KMS-11 (cell line): ENCODE data around the gene HES4.

Experiments used
- H2AFZ ChIP-seq: fragments of 200-600 bp; sonication (generic); 2 replicates; pipeline ENCODE4 v1.6.1; 2016; ENCODE audit warnings: antibody characterized with exemption, mixed run types, low read depth
- H3K27ac ChIP-seq: fragments of 200-600 bp; sonication (generic); 2 replicates; pipeline ENCODE4 v1.6.1; 2016; ENCODE audit warnings: mild to moderate bottlenecking, mixed run types
- H3K27me3 ChIP-seq: fragments of 200-600 bp; sonication (generic); 2 replicates; pipeline ENCODE4 v1.6.1; 2017; ENCODE audit warnings: mild to moderate bottlenecking, low read depth, mixed run types, moderate library complexity; ENCODE audit not compliant: insufficient read depth
- H3K36me3 ChIP-seq: fragments of 200-600 bp; sonication (generic); 2 replicates; pipeline ENCODE4 v1.6.1; 2017; ENCODE audit warnings: mild to moderate bottlenecking, mixed run types; ENCODE audit not compliant: insufficient read depth
- H3K4me1 ChIP-seq: fragments of 200-600 bp; sonication (generic); 2 replicates; pipeline ENCODE4 v1.6.1; 2016; ENCODE audit warnings: mild to moderate bottlenecking, low read depth, mixed run types; ENCODE audit not compliant: poor library complexity, severe bottlenecking
- H3K4me2 ChIP-seq: fragments of 200-600 bp; sonication (generic); 2 replicates; pipeline ENCODE4 v1.7.0; 2016; ENCODE audit warnings: mild to moderate bottlenecking, mixed run types
- H3K4me3 ChIP-seq: fragments of 200-600 bp; sonication (generic); IDR thresholded peaks from 2 replicates; pipeline ENCODE4 v1.6.1; 2017; ENCODE audit warnings: low read depth, low read length, mixed read lengths; ENCODE audit not compliant: insufficient read depth
- H3K79me2 ChIP-seq: fragments of 200-600 bp; sonication (generic); 2 replicates; pipeline ENCODE4 v1.6.1; 2016; ENCODE audit warnings: low read depth, mixed run types; ENCODE audit not compliant: insufficient read depth
- H3K9ac ChIP-seq: fragments of 200-600 bp; sonication (generic); 2 replicates; pipeline ENCODE4 v1.6.1; 2016; ENCODE audit warnings: mild to moderate bottlenecking, mixed run types
- H4K20me1 ChIP-seq: fragments of 200-600 bp; sonication (generic); 2 replicates; pipeline ENCODE4 v1.6.1; 2016; ENCODE audit warnings: mild to moderate bottlenecking, mixed run types; ENCODE audit not compliant: insufficient read depth
- TF ChIP-seq, protein P1 (sequence below): fragments of 200-600 bp; sonication (generic); conservative IDR thresholded peaks from 2 replicates; pipeline ENCODE4 v1.6.1; 2017; ENCODE audit warnings: low read depth, mild to moderate bottlenecking, antibody characterized with exemption, low read length, moderate library complexity, mixed read lengths

Gene HES4

DNA sequence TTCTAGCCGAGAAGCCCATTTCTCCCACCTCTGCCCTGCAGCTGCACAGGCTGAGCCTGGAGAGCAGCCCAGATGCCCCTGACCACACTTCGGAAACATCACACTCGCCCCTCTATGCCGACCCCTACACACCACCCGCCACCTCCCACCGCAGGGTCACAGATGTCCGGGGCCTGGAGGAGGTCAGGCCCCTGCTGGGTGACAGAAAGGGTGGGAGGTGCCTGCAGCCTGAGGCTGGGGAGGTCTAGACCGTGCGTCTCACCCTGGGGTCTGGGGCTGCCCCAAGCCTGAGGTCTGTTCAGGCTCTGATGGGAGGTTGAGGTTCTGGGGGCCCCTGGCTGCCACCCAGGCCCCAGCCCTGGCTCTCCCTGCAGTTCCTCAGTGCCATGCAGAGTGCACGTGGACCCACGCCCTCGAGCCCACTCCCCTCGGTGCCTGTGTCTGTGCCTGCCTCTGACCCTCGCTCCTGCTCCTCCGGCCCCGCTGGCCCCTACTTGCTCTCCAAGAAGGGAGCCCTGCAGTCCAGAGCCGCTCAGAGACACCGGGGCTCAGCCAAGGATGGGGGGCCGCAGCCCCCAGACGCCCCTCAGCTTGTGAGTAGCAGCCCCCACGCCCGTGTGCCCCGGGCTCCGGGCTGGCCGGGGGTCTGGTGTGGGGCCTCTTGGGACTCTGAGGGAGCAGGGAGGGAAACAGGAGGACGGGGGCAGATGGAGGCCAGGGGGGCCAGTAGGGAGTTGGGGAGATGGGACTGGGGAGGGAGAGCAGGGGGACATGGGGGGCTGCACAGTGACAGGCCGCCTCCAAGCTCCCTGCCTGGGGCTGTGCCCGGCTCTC lies 26.2 kb downstream of the HES4 start:
- H3K36me3 ChIP-seq = no peaks in the 10 kb centered on the region
- H3K9ac ChIP-seq = no peak overlapping the region
- no peaks in the 10 kb centered on the region for H4K20me1 ChIP-seq
- H2AFZ ChIP-seq = no peak overlapping the region
- no peak overlapping the region for H3K27ac ChIP-seq
- peaks cover 26% of the 10 kb centered on the region for H3K27me3 ChIP-seq
- no peak overlapping the region for H3K4me3 ChIP-seq
- H3K4me2 ChIP-seq = no peak overlapping the region
- no peaks in the 10 kb centered on the region for H3K79me2 ChIP-seq
- TF ChIP-seq, protein P1, sequence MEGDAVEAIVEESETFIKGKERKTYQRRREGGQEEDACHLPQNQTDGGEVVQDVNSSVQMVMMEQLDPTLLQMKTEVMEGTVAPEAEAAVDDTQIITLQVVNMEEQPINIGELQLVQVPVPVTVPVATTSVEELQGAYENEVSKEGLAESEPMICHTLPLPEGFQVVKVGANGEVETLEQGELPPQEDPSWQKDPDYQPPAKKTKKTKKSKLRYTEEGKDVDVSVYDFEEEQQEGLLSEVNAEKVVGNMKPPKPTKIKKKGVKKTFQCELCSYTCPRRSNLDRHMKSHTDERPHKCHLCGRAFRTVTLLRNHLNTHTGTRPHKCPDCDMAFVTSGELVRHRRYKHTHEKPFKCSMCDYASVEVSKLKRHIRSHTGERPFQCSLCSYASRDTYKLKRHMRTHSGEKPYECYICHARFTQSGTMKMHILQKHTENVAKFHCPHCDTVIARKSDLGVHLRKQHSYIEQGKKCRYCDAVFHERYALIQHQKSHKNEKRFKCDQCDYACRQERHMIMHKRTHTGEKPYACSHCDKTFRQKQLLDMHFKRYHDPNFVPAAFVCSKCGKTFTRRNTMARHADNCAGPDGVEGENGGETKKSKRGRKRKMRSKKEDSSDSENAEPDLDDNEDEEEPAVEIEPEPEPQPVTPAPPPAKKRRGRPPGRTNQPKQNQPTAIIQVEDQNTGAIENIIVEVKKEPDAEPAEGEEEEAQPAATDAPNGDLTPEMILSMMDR = no peak
- peaks cover 13% of the 10 kb centered on the region for H3K4me1 ChIP-seq

DNA sequence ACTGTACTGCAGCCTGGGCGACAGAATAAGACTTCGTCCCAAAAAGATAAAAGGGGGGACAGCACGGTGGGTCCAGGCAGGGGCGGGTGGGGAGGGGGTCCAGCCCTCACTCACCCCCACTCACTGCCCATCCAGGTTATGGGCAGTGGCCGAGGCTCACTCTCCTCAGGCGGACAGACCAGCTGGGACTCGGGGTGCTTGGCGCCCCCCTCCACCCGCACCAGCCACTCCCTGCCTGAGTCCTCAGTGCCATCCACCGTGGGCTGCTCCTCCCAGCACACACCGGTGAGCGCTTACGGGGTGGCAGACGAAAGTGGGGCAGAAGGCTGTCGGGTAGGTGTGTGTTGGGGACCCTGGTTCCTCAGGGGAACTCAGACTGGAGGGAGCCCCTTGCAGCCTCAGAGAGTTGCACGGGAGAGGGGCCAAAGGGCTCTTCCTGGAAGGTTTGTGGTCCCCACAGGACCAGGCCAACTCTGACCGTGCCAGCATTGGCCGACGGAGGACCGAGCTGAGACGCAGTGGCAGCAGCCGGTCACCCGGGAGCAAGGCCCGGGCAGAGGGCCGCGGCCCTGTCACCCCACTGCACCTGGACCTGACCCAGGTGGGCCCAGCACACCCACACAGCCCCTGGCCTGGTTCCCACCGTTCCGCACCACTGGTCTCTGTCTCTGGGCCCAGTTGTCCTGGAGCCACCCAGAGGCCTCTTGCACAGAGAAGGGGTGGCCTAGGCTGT lies 27.0 kb downstream of the HES4 start:
- Histone ChIP-seq H3K4me3 (no peak overlapping the region), H3K4me2 (no peak overlapping the region), H3K4me1 (peaks cover 13% of the 10 kb centered on the region), H2AFZ (no peak overlapping the region), H3K27ac (no peak overlapping the region), H3K9ac (no peak overlapping the region), H3K27me3 (peaks cover 19% of the 10 kb centered on the region; the same call in 1 of the 2 replicates), H3K36me3 (no peaks in the 10 kb centered on the region), H4K20me1 (no peaks in the 10 kb centered on the region), H3K79me2 (no peaks in the 10 kb centered on the region)
- TF ChIP-seq, protein P1 = no peak

DNA sequence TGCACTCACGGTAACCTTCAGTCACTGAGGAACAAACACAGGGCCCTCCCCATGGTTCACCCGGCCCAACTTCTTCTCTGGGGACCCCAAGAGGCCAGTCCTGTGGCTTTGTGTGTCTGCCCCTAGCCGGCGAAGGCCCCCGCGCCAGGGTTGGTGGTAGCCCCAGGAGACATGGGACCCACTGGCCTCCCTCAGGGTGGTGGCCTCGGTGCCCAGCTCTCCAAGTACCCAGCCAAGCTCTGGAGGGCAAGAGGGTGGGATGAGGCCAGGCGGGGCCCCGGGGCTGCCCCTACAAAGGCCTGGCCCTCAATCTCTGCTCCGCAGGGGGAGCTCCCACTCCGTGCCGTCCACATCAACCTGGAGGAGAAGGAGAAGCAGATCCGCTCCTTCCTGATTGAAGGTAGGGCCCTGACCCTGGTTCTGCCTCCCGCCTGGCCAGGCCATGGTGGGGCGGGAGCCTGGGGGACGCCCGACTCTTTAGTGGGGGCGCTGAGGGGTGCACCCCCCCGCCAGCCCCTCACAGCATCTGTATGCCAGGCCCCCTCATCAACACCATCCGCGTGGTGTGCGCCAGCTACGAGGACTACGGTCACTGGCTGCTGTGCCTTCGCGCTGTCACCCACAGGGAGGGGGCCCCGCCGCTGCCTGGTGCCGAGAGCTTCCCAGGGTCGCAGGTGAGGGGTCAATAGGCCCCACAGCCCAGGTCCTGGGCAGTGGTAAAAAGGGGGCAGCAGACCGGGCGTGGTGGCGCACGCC lies 28.0 kb downstream of the HES4 start:
- no peak overlapping the region for H3K4me2 ChIP-seq
- H3K79me2 ChIP-seq = no peaks in the 10 kb centered on the region
- no peaks in the 10 kb centered on the region for H4K20me1 ChIP-seq
- no peak overlapping the region for H3K9ac ChIP-seq
- no peaks in the 10 kb centered on the region for H3K36me3 ChIP-seq
- H3K4me3 ChIP-seq = no peak overlapping the region
- H3K4me1 ChIP-seq = peaks cover 21% of the 10 kb centered on the region
- no peak overlapping the region for H2AFZ ChIP-seq
- no peak overlapping the region for H3K27ac ChIP-seq
- TF ChIP-seq, protein P1 = no peak
- peaks cover 19% of the 10 kb centered on the region; the same call in 1 of the 2 replicates for H3K27me3 ChIP-seq

DNA sequence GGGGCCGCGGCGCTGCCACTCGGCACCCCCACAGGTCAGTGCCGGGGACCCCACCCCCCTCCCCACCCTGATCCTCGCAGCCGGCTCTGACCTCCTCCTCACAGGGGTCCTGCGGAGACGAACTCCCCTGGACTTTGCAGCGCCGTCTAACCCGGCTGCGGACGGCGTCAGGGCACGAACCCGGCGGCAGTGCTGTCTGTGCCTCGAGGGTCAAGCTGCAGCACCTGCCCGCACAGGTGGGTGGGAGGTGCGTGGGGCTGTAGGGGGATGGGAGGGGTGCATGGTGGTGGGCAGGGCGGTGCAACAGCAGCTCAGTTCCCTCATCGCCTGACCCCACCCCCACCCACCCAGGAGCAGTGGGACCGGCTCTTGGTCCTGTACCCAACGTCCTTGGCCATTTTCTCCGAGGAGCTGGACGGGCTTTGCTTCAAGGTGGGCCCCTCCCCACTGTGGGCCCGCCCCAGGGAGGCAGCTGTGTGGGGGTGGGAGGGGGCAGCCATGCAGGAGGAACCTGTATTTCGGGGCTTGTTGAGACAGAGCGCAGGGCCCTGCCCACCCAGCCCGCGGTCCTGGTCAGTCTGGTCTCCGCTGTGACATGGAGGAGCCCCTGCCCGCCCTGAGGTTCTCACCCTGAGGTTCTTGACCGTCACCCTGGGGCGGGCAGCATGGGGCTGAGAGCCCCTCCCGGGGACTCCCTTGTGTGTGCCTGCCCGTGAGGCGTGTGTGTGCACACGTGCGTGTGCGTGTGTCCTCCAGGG lies 28.7 kb downstream of the HES4 start:
- Histone ChIP-seq H3K4me3 (no peak overlapping the region), H3K27ac (no peak overlapping the region), H4K20me1 (no peaks in the 10 kb centered on the region), H3K27me3 (peaks cover 19% of the 10 kb centered on the region; the same call in 1 of the 2 replicates), H3K4me2 (no peak overlapping the region), H3K9ac (no peak overlapping the region), H2AFZ (no peak overlapping the region), H3K79me2 (no peaks in the 10 kb centered on the region), H3K4me1 (peaks cover 22% of the 10 kb centered on the region), H3K36me3 (no peaks in the 10 kb centered on the region)
- TF ChIP-seq, protein P1 = no peak
